ENCODE results near the gene BAIAP2.

GRCh38 chr17:81074875-81075274 is 39.9 kb downstream of the BAIAP2 start:
- TF ChIP-seq CTCF (IDR thresholded peaks at IDR 0.05) (no peak), REST (IDR thresholded peaks at IDR 0.05) (no peak), PHF8 (IDR thresholded peaks at IDR 0.05; ENCODE audit: borderline replicate concordance, low read depth) (no peak), HOXA7 (CRISPR knock-in tag; IDR thresholded peaks at IDR 0.05) (no peak), ZNF302 (CRISPR knock-in tag; IDR thresholded peaks at IDR 0.05) (no peak), POLR2AphosphoS2 (conservative IDR thresholded peaks at IDR 0.05; ENCODE audit: low read length) (no peak), POLR2A (IDR thresholded peaks at IDR 0.05; ENCODE audit: low read length) (no peak), MAX (IDR thresholded peaks at IDR 0.05) (no peak)

Data from A549 (cell line).